Aorta (tissue), 5 donors: ENCODE measurements around the gene PLPP2. TPM values are rescaled to one million over a fixed set of nuclear protein-coding genes. Genes with fewer than 3 reads are reported as not detected.

ENCODE experiments used
- ATAC-seq: fragments of 200-7000 bp; cut with Tn5 transposase; one replicate; pipeline ENCODE4 v1.9.1; 2022; ENCODE audit warnings: moderate library complexity; ENCODE audit not compliant: low FRiP score
- DNase-seq, 2 donors: peaks; one replicate each; pipeline ENCODE4 v3.0.0-alpha.2; 2020
- H3K27ac ChIP-seq, 2 donors: one replicate each; pipeline ENCODE4 v1.5.1; 2013; ENCODE audit warnings: low read length in 2 of 2, mild to moderate bottlenecking in 2 of 2, moderate library complexity in 2 of 2, control low read depth in 1 of 2, inconsistent platforms in 1 of 2, low read depth in 1 of 2
- H3K27me3 ChIP-seq, 2 donors: one replicate each; pipeline ENCODE4 v1.6.1; 2013; ENCODE audit warnings: control low read depth in 1 of 2, low read length in 1 of 2, mild to moderate bottlenecking in 1 of 2, moderate library complexity in 1 of 2; ENCODE audit not compliant: insufficient read depth in 2 of 2, control insufficient read depth in 1 of 2
- H3K36me3 ChIP-seq, 2 donors: one replicate each; pipeline ENCODE4 v1.6.1; 2013; ENCODE audit warnings: control low read depth in 1 of 2, low read length in 1 of 2, mild to moderate bottlenecking in 1 of 2; ENCODE audit not compliant: insufficient read depth in 2 of 2, control insufficient read depth in 1 of 2
- H3K4me1 ChIP-seq, 2 donors: one replicate each; pipeline ENCODE4 v1.6.1; 2013; ENCODE audit warnings: low read length in 2 of 2, control low read depth in 1 of 2, mild to moderate bottlenecking in 1 of 2, moderate library complexity in 1 of 2; ENCODE audit not compliant: insufficient read depth in 2 of 2, control insufficient read depth in 1 of 2
- H3K4me3 ChIP-seq, 2 donors: one replicate each; pipeline ENCODE4 v1.5.1; 2013; ENCODE audit warnings: low read length in 2 of 2, control low read depth in 1 of 2, mild to moderate bottlenecking in 1 of 2
- H3K9me3 ChIP-seq: one replicate; pipeline ENCODE4 v1.6.1; 2013; ENCODE audit warnings: mild to moderate bottlenecking, low read length; ENCODE audit not compliant: control insufficient read depth
- WGBS, 2 donors: extraction: QIAGEN DNeasy Blood & Tissue Kit; methylation state at CpG; one replicate each; pipeline ENCODE4 v1.1.7; 2013; 5-methylcytosine and 5-hydroxymethylcytosine counted together
- intact Hi-C, 2 donors: fragments of 100-400 bp; cut with DNase I; formaldehyde crosslinking; loops; one replicate each; pipeline versions ENCODE4 v1.14.2 to v1.15.0; 2022
- polyA plus RNA-seq, 2 donors: library from polyadenylated mRNA; stranded (reverse); fragments of 200-250 nt; gene quantifications; one replicate each; pipeline ENCODE4 v1.2.3, GENCODE V29; 2013
- total RNA-seq, 2 donors: library from RNA; stranded (reverse); fragmentation: NEBNext Ultra II Directional; extraction: Animal tissue kit (Norgen Biotek cat#: 25700); gene quantifications; one replicate each; pipeline ENCODE4 v1.2.1, GENCODE V29; 2021
- donor health status: healthy with polysubstance abuse.
- donor health status: Bipolar disorder and iron deficiency.
- donor health status: DM: no; HTN: no; CAD: no.
- donor health status: DM: no; HTN: no; CAD: no.
- donor health status: DM: yes; HTN: yes; CAD: no.

PLPP2 gene
- total and polyA plus RNA-seq, 4 donors: 0.51 to 6.5 (median 3.7) TPM

DNA sequence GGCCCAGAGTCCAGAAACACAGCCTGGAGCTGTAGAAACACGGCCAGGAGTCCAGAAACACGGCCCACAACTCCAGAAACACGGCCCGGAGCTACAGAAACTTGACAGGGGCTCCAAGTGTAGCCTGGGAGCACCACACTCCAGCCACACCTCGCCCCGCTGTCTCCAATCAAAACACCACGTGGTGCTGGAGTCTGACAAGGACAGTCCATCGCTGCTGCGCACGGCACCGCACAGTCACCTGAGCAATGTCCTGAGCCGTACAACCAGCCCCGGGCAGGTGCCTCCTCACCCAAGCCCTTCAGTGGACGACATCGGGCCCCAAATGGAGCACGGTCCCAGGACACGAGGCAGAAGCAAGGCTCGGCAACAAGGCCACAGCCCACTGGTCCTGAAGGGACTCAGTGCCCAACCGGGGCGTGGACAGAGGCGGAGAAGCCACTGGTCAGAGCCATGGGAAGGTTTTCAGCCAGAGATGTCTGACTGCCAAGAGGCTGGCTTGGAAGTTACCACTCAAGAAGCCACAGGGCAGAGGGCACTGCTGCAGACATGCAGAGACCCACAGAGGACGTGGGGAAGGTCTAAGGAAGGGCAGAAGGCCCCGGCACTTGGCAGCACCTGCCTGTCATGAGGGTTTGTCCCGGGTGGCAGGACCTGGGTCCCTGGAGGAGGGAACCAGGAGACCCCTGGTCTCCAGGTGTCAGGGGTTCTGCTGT lies 19.7 kb upstream of the PLPP2 start:
- no peak overlapping the region for H3K27ac ChIP-seq
- intact Hi-C loops: no loop called here
- peaks cover 3% of the 10 kb centered on the region in 2 donors for H3K36me3 ChIP-seq

DNA sequence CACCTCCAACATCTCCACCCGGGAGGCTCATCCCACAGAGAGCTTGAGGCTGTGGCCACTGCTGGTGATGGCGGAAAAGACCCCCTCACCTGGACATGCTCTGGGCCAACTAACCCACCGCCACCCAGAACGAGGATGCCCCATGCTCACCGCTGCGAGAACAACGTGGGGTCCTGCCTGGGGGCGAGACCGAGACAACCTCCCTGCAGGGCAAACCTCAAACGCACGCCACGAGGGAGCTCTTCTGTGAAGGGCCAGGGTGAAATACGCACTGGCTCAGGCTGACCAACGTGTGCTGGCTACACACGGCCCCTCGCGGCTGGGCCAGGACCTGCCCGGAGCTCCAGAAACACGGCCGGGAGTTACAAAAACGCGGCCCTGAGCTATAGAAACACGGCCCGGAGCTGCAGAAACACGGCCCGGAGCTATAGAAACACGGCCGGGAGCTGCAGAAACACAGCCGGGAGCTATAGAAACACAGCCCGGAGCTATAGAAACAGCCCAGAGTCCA lies 19.0 kb upstream of the PLPP2 start:
- H3K4me1 ChIP-seq: no peaks in the 10 kb centered on the region
- ATAC-seq: peak; percentile 55
- H3K27ac ChIP-seq: no peak overlapping the region
- no peak overlapping the region for H3K4me3 ChIP-seq
- WGBS, 2 donors: 47 to 60% methylated on average over 30 of the region's 30 CpGs
- intact Hi-C loops: no loop called here
- no peaks in the 10 kb centered on the region for H3K27me3 ChIP-seq
- H3K9me3 ChIP-seq: no peaks in the 10 kb centered on the region
- DNase-seq: peak; percentile 44 to 63
- peaks cover 0 to 3% of the 10 kb centered on the region in 2 donors for H3K36me3 ChIP-seq

More for the DNA sequence above, 19.7 kb upstream of the PLPP2 start:
- H3K9me3 ChIP-seq: no peaks in the 10 kb centered on the region
- H3K4me3 ChIP-seq: no peak overlapping the region
- 91 to 94% methylated on average over 23 to 24 of the region's 24 CpGs for WGBS, 2 donors
- no peaks in the 10 kb centered on the region for H3K27me3 ChIP-seq
- H3K4me1 ChIP-seq: no peaks in the 10 kb centered on the region
- ATAC-seq: no peak
- DNase-seq: peak in 1 of 2 donors; percentile 58

DNA sequence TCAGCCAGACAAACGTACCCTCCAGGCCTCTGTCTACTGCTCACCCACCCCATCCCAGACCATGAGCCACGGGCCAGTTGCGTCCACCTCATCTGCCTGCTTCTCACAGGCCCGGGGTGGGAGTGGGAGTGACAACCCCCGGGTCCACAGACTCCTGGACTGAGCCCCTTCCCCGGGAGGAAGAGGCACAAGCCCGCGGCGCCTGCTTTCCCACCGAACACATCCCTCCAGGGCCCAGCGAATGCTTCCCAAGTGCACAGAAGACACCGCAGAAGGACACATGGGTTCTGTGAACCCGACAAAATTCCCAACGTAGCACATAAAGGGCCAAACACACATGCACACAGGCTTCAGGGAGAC lies 18.0 kb upstream of the PLPP2 start:
- H3K9me3 ChIP-seq: no peaks in the 10 kb centered on the region
- H3K36me3 ChIP-seq: peaks cover 0 to 3% of the 10 kb centered on the region in 2 donors
- intact Hi-C loops: no loop called here
- 80 to 84% methylated on average over 14 of the region's 14 CpGs for WGBS, 2 donors
- no peaks in the 10 kb centered on the region for H3K27me3 ChIP-seq
- no peaks in the 10 kb centered on the region for H3K4me1 ChIP-seq
- no peak overlapping the region for H3K27ac ChIP-seq
- ATAC-seq (no peak), DNase-seq (peak in 1 of 2 donors; percentile 68)
- H3K4me3 ChIP-seq: no peak overlapping the region

DNA sequence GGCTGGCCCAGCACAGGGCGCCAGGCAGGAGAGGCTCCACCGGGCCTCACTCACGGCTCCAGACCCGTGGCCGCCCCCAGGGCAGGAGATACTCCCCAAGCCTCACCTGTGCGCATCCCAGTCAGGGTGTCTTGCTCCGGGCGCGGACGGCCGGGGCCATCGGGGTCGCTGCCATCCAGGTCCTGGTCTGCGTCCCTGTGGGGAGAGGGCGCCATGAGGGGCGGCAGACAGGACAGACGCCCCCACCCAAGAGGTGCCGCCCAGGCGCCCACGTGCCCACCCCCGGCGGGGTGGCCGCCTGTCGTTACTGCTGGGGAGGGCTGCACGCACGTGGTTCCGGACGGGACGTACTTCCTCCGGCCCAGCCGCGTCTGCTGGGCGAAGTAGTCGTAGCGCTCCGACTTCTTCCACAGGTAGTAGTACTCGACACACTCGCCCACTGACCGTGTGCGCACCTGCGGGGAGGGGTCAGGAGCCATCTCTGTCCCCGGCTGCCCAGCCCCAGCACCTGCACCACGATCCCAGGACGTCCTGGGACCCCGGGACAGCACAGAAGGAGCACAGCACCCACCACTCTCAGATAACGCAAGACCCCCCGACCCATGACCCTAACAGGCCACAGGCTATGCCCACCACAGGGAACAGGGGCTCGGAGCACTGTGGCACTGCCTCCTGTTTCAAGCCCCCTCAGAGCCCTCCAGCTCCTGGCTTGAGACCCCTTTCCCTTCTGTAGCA lies 17.4 kb upstream of the PLPP2 start:
- H3K9me3 ChIP-seq: no peaks in the 10 kb centered on the region
- intact Hi-C loops: no loop called here
- no peak overlapping the region for H3K4me3 ChIP-seq
- peaks cover 0 to 3% of the 10 kb centered on the region in 2 donors for H3K36me3 ChIP-seq
- no peaks in the 10 kb centered on the region for H3K4me1 ChIP-seq
- no peak overlapping the region for H3K27ac ChIP-seq
- H3K27me3 ChIP-seq: no peaks in the 10 kb centered on the region
- WGBS, 2 donors: 94 to 95% methylated on average over 48 of the region's 48 CpGs
- DNase-seq (peak in 1 of 2 donors; percentile 68), ATAC-seq (no peak)

DNA sequence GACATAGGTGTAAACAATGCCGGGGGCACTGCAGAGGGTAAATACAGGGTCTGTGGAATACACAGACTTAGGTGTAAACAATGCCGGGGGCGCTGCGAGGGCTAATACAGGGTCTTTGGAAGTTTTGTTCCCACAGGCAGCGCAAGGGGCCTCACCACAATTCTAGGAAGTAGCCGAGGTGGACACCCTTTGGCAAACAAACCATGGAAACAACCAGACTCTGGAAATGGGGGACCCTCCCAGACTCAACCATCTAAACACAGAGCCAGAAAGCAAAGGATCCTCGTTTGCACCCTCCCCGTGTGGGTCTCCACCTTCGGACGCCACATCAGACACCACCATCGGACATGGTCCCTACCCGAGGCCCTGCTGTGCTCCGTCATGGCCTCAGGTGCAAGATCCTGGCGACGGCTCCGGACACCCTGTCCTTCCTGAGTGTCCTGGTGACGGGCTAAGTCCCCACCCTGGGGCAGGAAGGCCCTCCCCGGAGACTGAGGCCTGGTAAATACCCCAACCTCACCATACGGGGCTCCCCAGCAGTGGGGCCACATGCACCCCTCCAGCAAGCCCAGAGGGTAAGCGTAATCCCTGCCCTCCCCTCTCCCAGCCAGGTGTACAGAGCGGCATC lies 16.7 kb upstream of the PLPP2 start:
- ATAC-seq (no peak), DNase-seq (peak in 1 of 2 donors; percentile 70)
- Histone ChIP-seq H3K27ac (no peak overlapping the region), H3K4me1 (no peaks in the 10 kb centered on the region), H3K27me3 (no peaks in the 10 kb centered on the region), H3K9me3 (no peaks in the 10 kb centered on the region), H3K36me3 (peaks cover 0 to 1% of the 10 kb centered on the region in 2 donors), H3K4me3 (no peak overlapping the region)
- 90 to 93% methylated on average over 21 of the region's 21 CpGs for WGBS, 2 donors
- intact Hi-C loops: no loop called here

DNA sequence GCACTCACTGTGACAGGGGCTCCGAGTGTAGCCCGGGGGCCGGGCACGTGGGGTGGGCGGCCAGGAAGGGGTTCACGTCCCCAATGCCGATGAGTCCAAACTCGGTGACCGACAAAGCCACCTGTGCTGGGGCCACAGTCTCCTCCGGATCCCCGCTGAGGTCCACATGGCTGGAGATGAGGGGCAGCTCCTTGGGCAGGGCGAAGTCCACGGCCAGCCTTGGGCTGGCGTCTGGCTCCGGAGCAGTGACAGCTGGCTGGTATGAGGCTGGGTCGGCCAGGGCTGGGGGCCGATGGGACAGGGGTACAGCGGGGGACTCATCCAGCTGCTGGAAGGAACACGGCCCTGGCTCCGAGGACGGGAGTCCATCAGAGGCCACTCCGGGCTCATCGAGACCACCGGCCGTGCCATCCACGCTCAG lies 15.9 kb upstream of the PLPP2 start:
- WGBS, 2 donors: 90 to 94% methylated on average over 26 of the region's 26 CpGs
- Histone ChIP-seq H3K9me3 (no peaks in the 10 kb centered on the region), H3K27me3 (no peaks in the 10 kb centered on the region), H3K36me3 (peaks cover 0 to 1% of the 10 kb centered on the region in 2 donors), H3K4me3 (no peak overlapping the region), H3K27ac (no peak overlapping the region), H3K4me1 (no peaks in the 10 kb centered on the region)
- ATAC-seq (no peak), DNase-seq (peak in 1 of 2 donors; percentile 76)
- intact Hi-C loops: no loop called here

DNA sequence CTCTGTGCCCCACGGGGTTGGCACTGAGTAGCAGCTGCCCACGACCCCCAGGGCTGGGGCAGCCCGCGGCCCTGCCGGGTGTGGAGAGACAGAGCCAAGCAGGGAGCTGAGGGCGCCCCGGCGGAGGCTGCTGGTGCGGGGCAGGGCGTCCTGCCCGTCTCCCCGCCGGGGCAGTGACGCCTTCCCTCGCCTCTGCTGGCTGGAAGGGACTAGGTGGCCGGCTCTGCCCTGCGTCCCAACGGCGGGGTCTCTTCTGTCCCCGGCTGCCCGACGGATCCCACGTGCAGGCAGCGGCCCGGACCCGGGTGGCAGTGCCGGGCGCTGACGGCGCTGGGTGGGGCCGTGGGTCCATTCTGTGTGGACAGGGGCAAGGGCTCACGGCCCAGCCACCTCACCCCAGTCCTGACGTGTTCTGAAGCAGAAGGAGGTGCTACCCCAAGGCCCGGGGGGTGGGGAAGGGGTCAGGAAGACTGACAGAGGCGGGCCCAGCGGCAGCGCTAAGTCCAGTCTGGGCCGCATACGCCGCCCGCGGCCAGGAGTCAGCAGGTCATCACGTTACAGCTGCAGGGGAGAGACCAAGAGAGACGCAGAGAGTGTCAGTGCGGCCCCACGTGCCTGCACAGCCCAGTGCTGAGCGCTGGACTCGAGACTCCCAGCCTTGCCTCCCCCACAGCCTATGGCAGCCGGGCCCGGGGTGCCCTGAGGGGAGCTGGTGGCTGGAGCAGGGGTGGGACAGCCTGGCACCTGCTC lies 15.1 kb upstream of the PLPP2 start:
- no peaks in the 10 kb centered on the region for H3K4me1 ChIP-seq
- peaks cover 0 to 1% of the 10 kb centered on the region in 2 donors for H3K36me3 ChIP-seq
- H3K27me3 ChIP-seq: no peaks in the 10 kb centered on the region
- intact Hi-C loops: no loop called here
- ATAC-seq (no peak), DNase-seq (peak; percentile 47 to 72)
- no peak overlapping the region for H3K27ac ChIP-seq
- H3K4me3 ChIP-seq: no peak overlapping the region
- WGBS, 2 donors: 93 to 94% methylated on average over 41 to 50 of the region's 50 CpGs
- H3K9me3 ChIP-seq: no peaks in the 10 kb centered on the region
